ENCODE data around the gene HLA-G. TPM values are rescaled to one million over a fixed set of nuclear protein-coding genes. Genes with fewer than 3 reads are reported as not detected.

Gene HLA-G
- polyA plus RNA-seq, 1 of the 3 experiments (the other 2 are of a cell fraction): not detected

DNA sequence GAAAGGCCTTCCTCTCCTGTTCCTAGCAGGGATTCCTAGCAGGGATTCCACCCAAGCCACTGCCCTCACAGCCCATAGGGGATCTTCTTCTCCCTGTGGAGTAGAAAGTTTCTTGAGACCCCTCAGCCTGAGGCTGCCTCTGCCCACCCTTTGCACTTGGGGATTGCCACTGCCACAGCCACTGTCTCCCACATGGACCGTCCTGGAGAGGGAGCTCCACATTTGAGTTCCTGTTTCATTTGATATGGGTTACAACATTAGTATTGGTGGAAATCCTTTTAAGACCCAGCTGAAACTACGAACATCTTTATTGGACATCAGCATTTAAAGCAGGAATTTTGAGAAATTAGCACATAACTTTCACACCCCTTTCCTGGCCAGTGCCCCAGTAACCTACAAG lies 25.6 kb downstream of the HLA-G start:
- POLR2A ChIA-PET: no interaction called here
- H3K4me3 ChIP-seq (ENCODE audit: low read depth in 2 of 2, low read length in 1 of 2): no peak overlapping the region
- no peaks in the 10 kb centered on the region for H4K20me1 ChIP-seq (ENCODE audit: insufficient read depth)
- H3K79me2 ChIP-seq (ENCODE audit: insufficient read depth): no peaks in the 10 kb centered on the region
- peaks cover 28% of the 10 kb centered on the region; the same call in 1 of the 2 replicates for H3K27me3 ChIP-seq (ENCODE audit: insufficient read depth)
- DNase-seq: no peak
- no peak overlapping the region for H2AFZ ChIP-seq (ENCODE audit: low read depth)
- no peaks in the 10 kb centered on the region; a peak in 1 of 4 replicates for H3K4me1 ChIP-seq (ENCODE audit: control insufficient read depth in 1 of 2, insufficient read depth in 2 of 2, low read depth in 1 of 2, low read length in 1 of 2)
- 30% methylated on average over 2 of the region's 2 CpGs for WGBS (ENCODE audit: low lambda C conversion rate)
- H3K4me2 ChIP-seq: no peak overlapping the region
- no peaks in the 10 kb centered on the region for H3F3A ChIP-seq (replicated peaks; ENCODE audit: insufficient read depth)
- TF ChIP-seq RAD21 (IDR thresholded peaks at IDR 0.05; ENCODE audit: low read length) (no peak), RFX5 (IDR thresholded peaks at IDR 0.05; ENCODE audit: low read length) (no peak), CHD2 (IDR thresholded peaks at IDR 0.05; ENCODE audit: low read length, partially characterized antibody) (no peak), RCOR1 (IDR thresholded peaks at IDR 0.05; ENCODE audit: low read length) (no peak), IRF3 (IDR thresholded peaks at IDR 0.05; ENCODE audit: low read depth, low read length) (no peak), EP300 (IDR thresholded peaks at IDR 0.05; ENCODE audit: borderline replicate concordance in 1 of 2, low read depth in 1 of 2, low read length in 1 of 2) (no peak), ZBTB33 (IDR thresholded peaks at IDR 0.05; ENCODE audit: borderline replicate concordance, low read depth) (no peak)
- TF ChIP-seq, protein P1, sequence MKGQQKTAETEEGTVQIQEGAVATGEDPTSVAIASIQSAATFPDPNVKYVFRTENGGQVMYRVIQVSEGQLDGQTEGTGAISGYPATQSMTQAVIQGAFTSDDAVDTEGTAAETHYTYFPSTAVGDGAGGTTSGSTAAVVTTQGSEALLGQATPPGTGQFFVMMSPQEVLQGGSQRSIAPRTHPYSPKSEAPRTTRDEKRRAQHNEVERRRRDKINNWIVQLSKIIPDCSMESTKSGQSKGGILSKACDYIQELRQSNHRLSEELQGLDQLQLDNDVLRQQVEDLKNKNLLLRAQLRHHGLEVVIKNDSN (IDR thresholded peaks at IDR 0.05; ENCODE audit: borderline replicate concordance, low read depth): no peak
- TF ChIP-seq, protein P2, sequence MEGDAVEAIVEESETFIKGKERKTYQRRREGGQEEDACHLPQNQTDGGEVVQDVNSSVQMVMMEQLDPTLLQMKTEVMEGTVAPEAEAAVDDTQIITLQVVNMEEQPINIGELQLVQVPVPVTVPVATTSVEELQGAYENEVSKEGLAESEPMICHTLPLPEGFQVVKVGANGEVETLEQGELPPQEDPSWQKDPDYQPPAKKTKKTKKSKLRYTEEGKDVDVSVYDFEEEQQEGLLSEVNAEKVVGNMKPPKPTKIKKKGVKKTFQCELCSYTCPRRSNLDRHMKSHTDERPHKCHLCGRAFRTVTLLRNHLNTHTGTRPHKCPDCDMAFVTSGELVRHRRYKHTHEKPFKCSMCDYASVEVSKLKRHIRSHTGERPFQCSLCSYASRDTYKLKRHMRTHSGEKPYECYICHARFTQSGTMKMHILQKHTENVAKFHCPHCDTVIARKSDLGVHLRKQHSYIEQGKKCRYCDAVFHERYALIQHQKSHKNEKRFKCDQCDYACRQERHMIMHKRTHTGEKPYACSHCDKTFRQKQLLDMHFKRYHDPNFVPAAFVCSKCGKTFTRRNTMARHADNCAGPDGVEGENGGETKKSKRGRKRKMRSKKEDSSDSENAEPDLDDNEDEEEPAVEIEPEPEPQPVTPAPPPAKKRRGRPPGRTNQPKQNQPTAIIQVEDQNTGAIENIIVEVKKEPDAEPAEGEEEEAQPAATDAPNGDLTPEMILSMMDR (IDR thresholded peaks at IDR 0.05): no peak
- no peak overlapping the region for H3K27ac ChIP-seq (ENCODE audit: low read depth in 2 of 2, low read length in 1 of 2)
- no peaks in the 10 kb centered on the region for H3K9me3 ChIP-seq
- H3K36me3 ChIP-seq (replicated peaks in 1 of 2; ENCODE audit: control insufficient read depth in 1 of 2, insufficient read depth in 2 of 2, low read length in 1 of 2): no peaks in the 10 kb centered on the region
- no peaks in the 10 kb centered on the region for H3K9me2 ChIP-seq
- no peak overlapping the region for H3K9ac ChIP-seq
- CTCF ChIA-PET: interaction anchor here (0.6 to 1.9 kb wide), 2 partner anchors 124 to 163 kb away, joined by 3 to 4 read pairs; no protein-coding TSS in a partner anchor

DNA sequence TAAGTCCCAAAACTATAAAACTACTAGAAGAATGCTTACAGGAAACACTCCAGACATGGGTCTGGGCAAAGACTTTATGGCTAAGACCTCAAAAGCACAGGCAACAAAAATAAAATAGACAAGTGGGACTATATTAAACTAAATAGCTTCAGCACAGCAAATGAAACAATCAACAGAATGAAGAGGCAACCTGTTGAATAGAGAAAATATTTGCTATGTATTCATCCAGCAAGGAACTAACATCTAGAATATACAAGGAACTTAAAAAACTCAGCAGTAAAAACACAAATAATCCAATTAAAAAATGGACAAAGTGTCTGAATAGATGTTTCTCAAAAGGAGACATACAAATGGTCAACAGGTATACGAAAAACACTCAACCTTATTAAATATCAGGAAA lies 30.4 kb downstream of the HLA-G start:
- Histone ChIP-seq H2AFZ (ENCODE audit: low read depth) (no peak overlapping the region), H3K27me3 (ENCODE audit: insufficient read depth) (peaks cover 4% of the 10 kb centered on the region; the same call in 1 of the 2 replicates), H3K4me2 (no peak overlapping the region), H4K20me1 (ENCODE audit: insufficient read depth) (no peaks in the 10 kb centered on the region), H3K4me1 (ENCODE audit: control insufficient read depth in 1 of 2, insufficient read depth in 2 of 2, low read depth in 1 of 2, low read length in 1 of 2) (no peaks in the 10 kb centered on the region), H3K79me2 (ENCODE audit: insufficient read depth) (no peaks in the 10 kb centered on the region), H3K4me3 (ENCODE audit: low read depth in 2 of 2, low read length in 1 of 2) (no peak overlapping the region), H3K27ac (ENCODE audit: low read depth in 2 of 2, low read length in 1 of 2) (no peak overlapping the region), H3K9ac (no peak overlapping the region), H3K9me2 (no peaks in the 10 kb centered on the region), H3F3A (replicated peaks; ENCODE audit: insufficient read depth) (no peaks in the 10 kb centered on the region), H3K9me3 (no peaks in the 10 kb centered on the region), H3K36me3 (replicated peaks in 1 of 2; ENCODE audit: control insufficient read depth in 1 of 2, insufficient read depth in 2 of 2, low read length in 1 of 2) (no peaks in the 10 kb centered on the region)
- DNase-seq: no peak
- 0% methylated on average over 1 of the region's 1 CpG for whole genome bisulfite sequencing (ENCODE audit: low lambda C conversion rate)
- ChIA-PET POLR2A (no interaction called here), CTCF (interaction anchor here (0.7 kb wide), 1 partner anchor 10 kb away, joined by 3 read pairs; no protein-coding TSS in a partner anchor)
- TF ChIP-seq GATA2 (CRISPR knock-in tag; IDR thresholded peaks at IDR 0.05): no peak

Measured in SK-N-SH (cell line).